BE2C (cell line): ENCODE results near the gene CEACAM8.
"Not testable (repeated sequence)": the region's sequence is repeated elsewhere in the genome, so short reads cannot be mapped to it uniquely, and the experiment has no call there.

Experiments
- DNase-seq: peaks from one replicate; pipeline ENCODE4 v3.0.0-alpha.2; 2020
- H3K27me3 ChIP-seq: fragments of 250-450 bp; sonication (Bioruptor Pico); 2 replicates; pipeline ENCODE4 v1.5.1; 2020; ENCODE audit warnings: mild to moderate bottlenecking
- H3K36me3 ChIP-seq: fragments of 250-450 bp; sonication (Bioruptor Pico); 2 replicates; pipeline ENCODE4 v1.5.1; 2020; ENCODE audit warnings: mild to moderate bottlenecking
- H3K4me1 ChIP-seq: fragments of 250-450 bp; sonication (Bioruptor Pico); 2 replicates; pipeline ENCODE4 v1.5.1; 2020
- H3K4me3 ChIP-seq: 2 replicates; pipeline ENCODE4 v1.5.1; 2011; ENCODE audit warnings: low read depth, low read length
- H3K9me3 ChIP-seq: fragments of 250-450 bp; sonication (Bioruptor Pico); 2 replicates; pipeline ENCODE4 v1.5.1; 2020
- CTCF ChIP-seq: IDR thresholded peaks from 2 replicates; pipeline ENCODE4 v1.5.1; 2012; ENCODE audit warnings: mild to moderate bottlenecking, low read depth, low read length

Gene CEACAM8

GRCh38 chr19:42538841-42539709 lies 55.6 kb downstream of the CEACAM8 start:
- Histone ChIP-seq H3K4me1 (no peaks in the 10 kb centered on the region), H3K9me3 (no peaks in the 10 kb centered on the region), H3K36me3 (no peaks in the 10 kb centered on the region), H3K27me3 (peaks cover 17% of the 10 kb centered on the region), H3K4me3 (no peak overlapping the region)
- no peak for TF ChIP-seq CTCF
- DNase-seq: no peak

GRCh38 chr19:42535276-42535675 lies 59.4 kb downstream of the CEACAM8 start:
- H3K27me3 ChIP-seq: peaks cover 24% of the 10 kb centered on the region
- H3K9me3 ChIP-seq, H3K4me1 ChIP-seq, DNase-seq, H3K4me3 ChIP-seq, H3K36me3 ChIP-seq: not testable (repeated sequence)

GRCh38 chr19:42534391-42534790 lies 60.3 kb downstream of the CEACAM8 start:
- no peak for DNase-seq
- H3K4me3 ChIP-seq: no peak overlapping the region
- H3K36me3 ChIP-seq: no peaks in the 10 kb centered on the region
- no peaks in the 10 kb centered on the region for H3K4me1 ChIP-seq
- TF ChIP-seq CTCF: no peak
- H3K9me3 ChIP-seq: no peaks in the 10 kb centered on the region
- peaks cover 24% of the 10 kb centered on the region for H3K27me3 ChIP-seq

- no peak overlapping the region for H3K4me3 ChIP-seq
- no peak for TF ChIP-seq CTCF
- no peaks in the 10 kb centered on the region for H3K4me1 ChIP-seq
- H3K27me3 ChIP-seq: peaks cover 24% of the 10 kb centered on the region
- DNase-seq: no peak
- no peaks in the 10 kb centered on the region for H3K36me3 ChIP-seq
- no peaks in the 10 kb centered on the region for H3K9me3 ChIP-seq
Observed at GRCh38 chr19:42532891-42533290, 61.8 kb downstream of the CEACAM8 start.

- Histone ChIP-seq H3K27me3 (peaks cover 15% of the 10 kb centered on the region), H3K9me3 (no peaks in the 10 kb centered on the region), H3K4me1 (no peaks in the 10 kb centered on the region), H3K4me3 (no peak overlapping the region), H3K36me3 (no peaks in the 10 kb centered on the region)
- DNase-seq: no peak
- TF ChIP-seq CTCF: no peak
Observed at GRCh38 chr19:42531313-42531712, 63.4 kb downstream of the CEACAM8 start.
